Parathyroid adenoma (tissue), 2 donors: ENCODE data around the gene SH3RF2.

Experiments used
- H2AFZ ChIP-seq: fragments of 300-600 bp; sonication (generic); one replicate; pipeline ENCODE4 v1.7.0; 2017; ENCODE audit warnings: antibody characterized with exemption, mild to moderate bottlenecking
- H3K27ac ChIP-seq: fragments of 300-600 bp; sonication (generic); one replicate; pipeline ENCODE4 v1.7.0; 2017
- H3K27me3 ChIP-seq: fragments of 300-600 bp; sonication (generic); one replicate; pipeline ENCODE4 v1.7.0; 2017; ENCODE audit warnings: low read length; ENCODE audit not compliant: control insufficient read depth, insufficient read depth
- H3K36me3 ChIP-seq: fragments of 300-600 bp; sonication (generic); one replicate; pipeline ENCODE4 v1.7.0; 2017; ENCODE audit warnings: low read length; ENCODE audit not compliant: control insufficient read depth, insufficient read depth
- H3K4me1 ChIP-seq: fragments of 300-600 bp; sonication (generic); one replicate; pipeline ENCODE4 v1.7.0; 2017; ENCODE audit warnings: control low read depth
- H3K4me2 ChIP-seq: fragments of 300-600 bp; sonication (generic); one replicate; pipeline ENCODE4 v1.7.0; 2017; ENCODE audit warnings: low read length
- H3K4me3 ChIP-seq: fragments of 300-600 bp; sonication (generic); one replicate; pipeline ENCODE4 v1.7.0; 2017; ENCODE audit warnings: low read depth, low read length
- H3K79me2 ChIP-seq: fragments of 300-600 bp; sonication (generic); one replicate; pipeline ENCODE4 v1.7.0; 2017; ENCODE audit warnings: control low read depth
- H3K9ac ChIP-seq: fragments of 300-600 bp; sonication (generic); one replicate; pipeline ENCODE4 v1.7.0; 2017; ENCODE audit warnings: mild to moderate bottlenecking
- H3K9me3 ChIP-seq: fragments of 300-600 bp; sonication (generic); one replicate; pipeline ENCODE4 v1.7.0; 2017; ENCODE audit warnings: low read length; ENCODE audit not compliant: control insufficient read depth
- CTCF ChIP-seq: fragments of 300-600 bp; sonication (generic); IDR thresholded peaks from one replicate; pipeline ENCODE4 v1.7.0; 2017; ENCODE audit warnings: antibody characterized with exemption, mild to moderate bottlenecking
- donor health status: primary hyperparathyroidism.

SH3RF2 gene

GRCh38 chr5:146005264-146005663, 68.9 kb downstream of the SH3RF2 start:
- no peaks in the 10 kb centered on the region for H3K79me2 ChIP-seq
- H3K4me2 ChIP-seq: no peak overlapping the region
- H3K9me3 ChIP-seq: no peaks in the 10 kb centered on the region
- TF ChIP-seq CTCF: no peak
- no peak overlapping the region for H2AFZ ChIP-seq
- no peaks in the 10 kb centered on the region for H3K36me3 ChIP-seq
- no peak overlapping the region for H3K9ac ChIP-seq
- H3K27ac ChIP-seq: no peak overlapping the region
- peaks cover 2% of the 10 kb centered on the region for H3K4me1 ChIP-seq
- no peak overlapping the region for H3K4me3 ChIP-seq
- H3K27me3 ChIP-seq: no peaks in the 10 kb centered on the region

- Histone ChIP-seq H3K79me2 (no peaks in the 10 kb centered on the region), H3K4me1 (peaks cover 2% of the 10 kb centered on the region), H3K27me3 (no peaks in the 10 kb centered on the region), H3K9ac (no peak overlapping the region), H3K4me3 (no peak overlapping the region), H3K27ac (no peak overlapping the region), H3K9me3 (no peaks in the 10 kb centered on the region), H3K36me3 (no peaks in the 10 kb centered on the region), H3K4me2 (no peak overlapping the region), H2AFZ (no peak overlapping the region)
- no peak for TF ChIP-seq CTCF
These were observed 69.3 kb downstream of the SH3RF2 start for GRCh38 chr5:146005723-146006122.

DNA sequence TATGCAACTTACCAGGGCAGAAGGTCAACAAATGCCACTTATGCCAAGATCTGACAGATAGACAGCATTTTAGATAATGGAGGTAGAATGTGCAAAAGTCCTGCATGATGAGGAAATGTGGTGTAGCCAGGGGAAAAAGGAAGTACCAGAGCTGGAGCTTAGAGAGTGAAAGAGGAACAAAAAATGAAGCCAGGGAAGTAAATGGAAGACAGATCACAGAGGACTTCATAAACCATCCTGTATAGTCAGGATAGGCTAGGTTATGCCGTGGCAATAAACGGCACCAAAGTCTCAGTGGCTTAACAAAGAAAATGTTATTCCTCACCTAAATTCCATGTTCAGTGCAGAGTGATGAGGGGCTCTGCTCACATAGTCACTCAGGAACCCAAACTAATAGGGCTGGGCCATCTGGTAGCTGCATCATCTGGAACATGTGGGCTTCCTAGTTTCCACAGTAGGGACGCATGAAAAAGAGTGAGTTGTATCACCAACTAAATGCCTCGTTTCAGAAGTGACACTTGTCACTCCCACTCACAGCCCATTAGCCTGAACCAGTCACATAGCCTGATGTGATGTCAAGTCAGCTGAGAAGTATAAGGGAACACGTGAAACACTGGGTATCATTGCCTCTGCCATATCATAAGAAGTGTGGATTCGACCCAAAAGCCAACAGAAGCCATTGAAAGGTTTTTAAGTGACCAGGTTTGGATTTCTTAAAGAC, 70.3 kb downstream of the SH3RF2 start:
- no peak overlapping the region for H3K4me3 ChIP-seq
- H3K27me3 ChIP-seq: no peaks in the 10 kb centered on the region
- no peaks in the 10 kb centered on the region for H3K79me2 ChIP-seq
- no peak overlapping the region for H3K27ac ChIP-seq
- no peak for TF ChIP-seq CTCF
- H3K4me2 ChIP-seq: no peak overlapping the region
- H3K4me1 ChIP-seq: peaks cover 2% of the 10 kb centered on the region
- no peaks in the 10 kb centered on the region for H3K9me3 ChIP-seq
- H3K9ac ChIP-seq: no peak overlapping the region
- H2AFZ ChIP-seq: no peak overlapping the region
- H3K36me3 ChIP-seq: no peaks in the 10 kb centered on the region

DNA sequence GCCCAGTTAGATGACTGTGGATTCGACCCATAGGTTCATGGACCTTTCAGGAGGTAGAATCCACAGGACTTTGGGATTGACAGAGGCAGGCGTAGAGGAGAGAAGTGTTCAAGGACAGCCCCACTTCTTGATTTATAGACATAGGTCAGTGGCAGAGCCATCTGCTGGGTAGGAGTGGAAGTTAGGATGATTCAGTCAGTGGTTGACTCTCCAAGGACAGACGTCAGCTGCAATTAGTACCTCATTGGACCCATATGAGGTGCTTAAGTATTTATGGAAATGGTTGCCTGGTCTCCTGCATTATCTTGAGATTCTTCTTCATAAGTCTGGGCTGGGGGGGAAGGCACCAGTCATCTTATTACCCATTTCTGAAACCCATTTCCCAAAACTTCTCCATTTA, 70.9 kb downstream of the SH3RF2 start:
- H2AFZ ChIP-seq: no peak overlapping the region
- no peak overlapping the region for H3K4me2 ChIP-seq
- H3K36me3 ChIP-seq: no peaks in the 10 kb centered on the region
- no peak overlapping the region for H3K4me3 ChIP-seq
- H3K4me1 ChIP-seq: peaks cover 2% of the 10 kb centered on the region
- no peaks in the 10 kb centered on the region for H3K27me3 ChIP-seq
- H3K27ac ChIP-seq: no peak overlapping the region
- no peak for TF ChIP-seq CTCF
- no peak overlapping the region for H3K9ac ChIP-seq
- H3K79me2 ChIP-seq: no peaks in the 10 kb centered on the region
- H3K9me3 ChIP-seq: no peaks in the 10 kb centered on the region

GRCh38 chr5:146007989-146008388, 71.6 kb downstream of the SH3RF2 start:
- no peak overlapping the region for H3K4me3 ChIP-seq
- no peaks in the 10 kb centered on the region for H3K9me3 ChIP-seq
- no peak overlapping the region for H2AFZ ChIP-seq
- no peaks in the 10 kb centered on the region for H3K36me3 ChIP-seq
- no peaks in the 10 kb centered on the region for H3K79me2 ChIP-seq
- TF ChIP-seq CTCF: no peak
- H3K9ac ChIP-seq: no peak overlapping the region
- H3K27ac ChIP-seq: no peak overlapping the region
- H3K27me3 ChIP-seq: no peaks in the 10 kb centered on the region
- no peak overlapping the region for H3K4me2 ChIP-seq
- H3K4me1 ChIP-seq: peaks cover 2% of the 10 kb centered on the region
